K562 (cell line): ENCODE results near the gene TEX35.

Experiments used
- CTCF ChIP-seq, 3 experiments: IDR thresholded peaks in 2 of 3; conservative IDR thresholded peaks in 1 of 3; 2 replicates each; pipeline ENCODE4 v1.5.1; 2011 to 2012; ENCODE audit warnings: low read length in 3 of 3, mild to moderate bottlenecking in 3 of 3, control low read depth in 2 of 3, improper control_type of control experiment in 1 of 3, inconsistent platforms in 1 of 3, low read depth in 1 of 3, mixed read lengths in 1 of 3, moderate library complexity in 1 of 3; ENCODE audit not compliant: insufficient read depth in 2 of 3
- CXXC5 ChIP-seq: fragments of 250-450 bp; sonication (Bioruptor Pico); IDR thresholded peaks from 2 replicates; pipeline ENCODE4 v1.8.0; 2022; ENCODE audit warnings: inconsistent platforms, mild to moderate bottlenecking, moderate library complexity
- NCOA1 ChIP-seq: fragments of 450-650 bp; IDR thresholded peaks from 2 replicates; pipeline ENCODE4 v1.6.1; 2016; ENCODE audit warnings: low read depth
- POLR2A ChIP-seq: fragments of 450-650 bp; conservative IDR thresholded peaks from 2 replicates; pipeline ENCODE4 v1.6.1; 2016
- POLR2AphosphoS5 ChIP-seq: IDR thresholded peaks from 2 replicates; pipeline ENCODE4 v1.6.1; 2011; ENCODE audit warnings: mild to moderate bottlenecking, low read depth, low read length, moderate library complexity; ENCODE audit not compliant: control insufficient read depth, insufficient read depth
- RAD21 ChIP-seq, 2 experiments: fragments of 250-450 bp in 1 of 2; fragments of 450-650 bp in 1 of 2; sonication (Bioruptor Pico) in 1 of 2; formaldehyde crosslinking in 1 of 2; IDR thresholded peaks in 1 of 2; conservative IDR thresholded peaks in 1 of 2; 2 replicates each; pipeline versions ENCODE4 v1.4.0 to v1.8.0; 2020 to 2022; ENCODE audit warnings: mild to moderate bottlenecking in 2 of 2, moderate library complexity in 1 of 2
- RBBP5 ChIP-seq: fragments of 200-600 bp; sonication (generic); IDR thresholded peaks from 2 replicates; pipeline ENCODE4 v1.6.1; 2012; ENCODE audit warnings: borderline replicate concordance, mild to moderate bottlenecking, low read length, control low read depth, inconsistent platforms; ENCODE audit not compliant: insufficient read depth, poor library complexity, severe bottlenecking
- RREB1 ChIP-seq: fragments of 250-450 bp; sonication (Bioruptor Pico); IDR thresholded peaks from 2 replicates; pipeline ENCODE4 v1.4.0; 2020
- TAF1 ChIP-seq: IDR thresholded peaks from 2 replicates; pipeline ENCODE4 v1.6.1; 2011; ENCODE audit warnings: mild to moderate bottlenecking, low read length, moderate library complexity; ENCODE audit not compliant: insufficient read depth, control insufficient read depth, severe bottlenecking; ENCODE audit errors: extremely low read depth

- TF ChIP-seq RAD21 (CRISPR knock-in tag; conservative IDR thresholded peaks at IDR 0.05 in 1 of 2, IDR thresholded peaks at IDR 0.05 in 1 of 2) (no peak), TAF1 (no peak), CTCF (IDR thresholded peaks at IDR 0.05 in 2 of 3, conservative IDR thresholded peaks at IDR 0.05 in 1 of 3; ENCODE audit: insufficient read depth in 2 of 3, low read depth in 1 of 3, low read length in 3 of 3) (no peak), RBBP5 (no peak), POLR2A (no peak), RREB1 (no peak), POLR2AphosphoS5 (no peak), NCOA1 (no peak), CXXC5 (no peak)
These were observed 48.3 kb upstream of the TEX35 start for GRCh38 chr1:178464566-178464965.
